Measurements from ENCODE around the gene OPRM1. TPM values are rescaled to one million over a fixed set of nuclear protein-coding genes. Genes with fewer than 3 reads are reported as not detected.

Gene OPRM1
- total and polyA plus RNA-seq, 2 of the 8 experiments (the other 6 are each of a cell fraction or from before 2014, with no cell fraction given) = not detected

DNA sequence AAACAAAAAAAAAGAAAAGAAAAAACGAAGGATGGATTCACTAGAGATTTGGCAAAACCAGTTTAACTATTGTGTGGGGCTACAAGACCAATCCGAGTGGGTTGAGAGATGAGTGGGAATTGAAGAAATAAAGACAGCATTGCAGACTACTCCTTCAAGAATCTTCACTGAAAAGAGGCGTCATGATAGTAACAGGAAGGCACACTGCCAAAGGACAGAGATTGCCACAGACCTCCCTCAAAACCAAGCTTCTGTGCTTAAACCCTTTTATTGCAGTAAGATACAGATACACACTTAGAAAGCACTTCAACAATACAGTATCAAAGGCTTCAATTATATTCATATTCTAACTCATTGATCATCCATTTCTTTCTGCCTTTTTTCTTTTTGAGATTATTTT, 213.6 kb downstream of the OPRM1 start (continued):
- TF ChIP-seq RNF2 (IDR thresholded peaks at IDR 0.05; ENCODE audit: borderline replicate concordance, low read depth, low read length, missing control alignments, poor library complexity, severe bottlenecking) (no peak), SRF (IDR thresholded peaks at IDR 0.05; ENCODE audit: low read depth, low read length) (no peak), SAP30 (IDR thresholded peaks at IDR 0.05; ENCODE audit: insufficient read depth, insufficient replicate concordance, low read length) (no peak), CBX5 (IDR thresholded peaks at IDR 0.05; ENCODE audit: low read depth, low read length) (no peak), TAF7 (optimal IDR thresholded peaks at IDR 0.05; ENCODE audit: borderline replicate concordance, low read depth, low read length) (no peak), SP4 (IDR thresholded peaks at IDR 0.05; ENCODE audit: low read length) (no peak)

Measured in H1 (cell line).